ENCODE measurements around the gene CSTF2.
A peak's percentile ranks its signal among the peaks of the same experiment; 100 is the strongest.
"Not testable (repeated sequence)": the region's sequence is repeated elsewhere in the genome, so short reads cannot be mapped to it uniquely, and the experiment has no call there.

The CSTF2 gene

DNA sequence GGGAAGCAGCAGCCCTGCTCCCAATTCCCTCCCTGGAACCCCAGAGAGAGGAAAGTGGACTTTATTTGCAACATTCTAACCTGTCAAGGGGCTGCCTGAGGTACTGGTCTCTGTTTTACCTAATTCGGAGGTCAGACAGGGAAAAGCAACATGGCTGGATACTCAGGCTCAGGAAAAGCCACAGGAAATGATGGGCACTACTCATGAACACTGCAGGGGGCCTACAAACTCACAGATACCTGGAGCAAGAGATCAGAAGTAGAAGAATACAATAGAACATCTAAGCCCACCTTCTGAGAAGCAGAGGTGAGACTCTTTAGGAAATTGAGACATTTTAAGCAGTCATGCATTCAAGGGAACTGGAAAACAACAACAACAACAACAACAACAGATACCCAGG, 15.4 kb upstream of the CSTF2 start:
- H3K4me3 ChIP-seq (replicated peaks; ENCODE audit: low read depth, low read length) = no peak overlapping the region
- H3K36me3 ChIP-seq (ENCODE audit: control insufficient read depth, insufficient read depth, low read length) = no peaks in the 10 kb centered on the region
- DNase-seq (ENCODE audit: extremely low read depth, insufficient read length) = no peak
- H3K27me3 ChIP-seq (replicated peaks; ENCODE audit: control insufficient read depth, insufficient read depth, low read length) = no peaks in the 10 kb centered on the region
- no peak for TF ChIP-seq CTCF (IDR thresholded peaks at IDR 0.05; ENCODE audit: insufficient read depth, low read length, poor library complexity, severe bottlenecking)

DNA sequence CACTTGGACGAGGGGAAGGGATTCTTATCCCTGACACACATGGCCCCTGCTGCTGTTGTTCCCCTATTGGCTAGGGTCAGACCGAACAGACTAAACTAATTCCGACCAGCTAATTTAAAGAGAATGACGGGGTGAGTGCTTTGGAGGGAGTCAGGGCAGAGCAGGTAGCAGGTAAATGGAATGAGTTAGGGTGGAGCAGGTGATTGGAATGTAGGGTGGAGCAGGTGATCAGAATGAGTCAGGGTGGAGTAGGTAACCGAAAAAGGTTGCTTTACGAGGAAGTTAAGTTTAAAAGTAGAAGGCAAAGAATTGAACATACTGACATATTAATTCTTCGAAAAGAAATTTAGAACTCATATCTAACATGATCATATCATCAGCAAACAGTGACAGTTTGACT, 11.9 kb upstream of the CSTF2 start:
- not testable (repeated sequence) for DNase-seq (ENCODE audit: extremely low read depth, insufficient read length); H3K27me3 ChIP-seq (replicated peaks; ENCODE audit: control insufficient read depth, insufficient read depth, low read length); H3K4me3 ChIP-seq (replicated peaks; ENCODE audit: low read depth, low read length); H3K36me3 ChIP-seq (ENCODE audit: control insufficient read depth, insufficient read depth, low read length)

- Histone ChIP-seq H3K27me3 (replicated peaks; ENCODE audit: control insufficient read depth, insufficient read depth, low read length) (no peaks in the 10 kb centered on the region), H3K4me3 (replicated peaks; ENCODE audit: low read depth, low read length) (no peak overlapping the region), H3K36me3 (ENCODE audit: control insufficient read depth, insufficient read depth, low read length) (no peaks in the 10 kb centered on the region)
- TF ChIP-seq CTCF (IDR thresholded peaks at IDR 0.05; ENCODE audit: insufficient read depth, low read length, poor library complexity, severe bottlenecking) = no peak
- DNase-seq (ENCODE audit: extremely low read depth, insufficient read length) = no peak
These were observed 7.7 kb upstream of the CSTF2 start for GRCh38 chrX:100812216-100813158.

DNA sequence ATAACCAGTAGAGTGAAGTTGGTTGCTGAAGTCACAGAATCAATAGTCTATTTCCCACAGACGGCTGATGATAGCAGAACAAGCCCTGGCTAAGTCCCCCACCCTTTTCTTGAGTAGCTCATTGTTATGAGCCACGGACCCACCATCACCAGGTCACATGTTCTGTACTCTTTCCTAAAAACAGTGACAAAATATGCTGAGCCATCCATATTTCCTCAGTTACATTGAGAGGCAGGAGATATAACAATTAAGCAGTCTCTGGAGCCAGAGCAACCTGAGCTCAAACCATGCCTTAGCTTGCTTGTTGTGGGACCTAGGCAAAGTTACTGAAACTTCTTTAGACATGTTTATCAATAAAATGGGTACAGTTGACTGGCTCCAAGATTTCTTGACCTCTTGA, 2.9 kb upstream of the CSTF2 start:
- no peak for TF ChIP-seq CTCF (IDR thresholded peaks at IDR 0.05; ENCODE audit: insufficient read depth, low read length, poor library complexity, severe bottlenecking)
- Histone ChIP-seq H3K27me3 (replicated peaks; ENCODE audit: control insufficient read depth, insufficient read depth, low read length) (no peaks in the 10 kb centered on the region), H3K4me3 (replicated peaks; ENCODE audit: low read depth, low read length) (no peak overlapping the region), H3K36me3 (ENCODE audit: control insufficient read depth, insufficient read depth, low read length) (no peaks in the 10 kb centered on the region)
- DNase-seq (ENCODE audit: extremely low read depth, insufficient read length) = no peak

GRCh38 chrX:100819534-100819836, 706 bp upstream of the CSTF2 start:
- no peak for TF ChIP-seq CTCF (IDR thresholded peaks at IDR 0.05; ENCODE audit: insufficient read depth, low read length, poor library complexity, severe bottlenecking)
- Histone ChIP-seq H3K4me3 (replicated peaks; ENCODE audit: low read depth, low read length) (peak overlapping the region; percentile 86), H3K36me3 (ENCODE audit: control insufficient read depth, insufficient read depth, low read length) (no peaks in the 10 kb centered on the region; the same call in none of the 2 replicates), H3K27me3 (replicated peaks; ENCODE audit: control insufficient read depth, insufficient read depth, low read length) (no peaks in the 10 kb centered on the region)
- no peak for DNase-seq (ENCODE audit: extremely low read depth, insufficient read length)

DNA sequence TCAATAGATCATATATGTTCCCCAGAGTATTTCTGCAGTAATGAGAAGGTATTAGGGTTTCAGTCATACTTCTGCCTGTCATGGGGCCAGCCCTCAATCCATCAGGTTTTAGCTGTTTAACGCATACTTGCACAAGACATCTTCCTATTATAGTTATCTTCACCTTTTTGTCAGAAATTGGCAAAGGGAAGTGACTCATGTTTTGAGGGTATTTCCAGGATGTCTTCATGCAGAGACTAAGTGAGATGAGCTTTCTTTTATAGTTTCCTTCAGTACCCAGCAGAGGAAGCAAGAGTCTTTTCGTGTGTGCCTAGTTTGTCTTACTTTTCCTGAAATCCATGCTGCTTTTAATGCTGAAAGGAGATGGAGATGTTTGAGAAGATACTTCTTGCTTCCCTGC, 9.5 kb downstream of the CSTF2 start:
- Histone ChIP-seq H3K27me3 (replicated peaks; ENCODE audit: control insufficient read depth, insufficient read depth, low read length) (no peaks in the 10 kb centered on the region), H3K36me3 (ENCODE audit: control insufficient read depth, insufficient read depth, low read length) (no peaks in the 10 kb centered on the region; the same call in 1 of the 2 replicates), H3K4me3 (replicated peaks; ENCODE audit: low read depth, low read length) (peak overlapping the region; percentile 26)
- DNase-seq (ENCODE audit: extremely low read depth, insufficient read length) = peak; percentile 43
- no peak for TF ChIP-seq CTCF (IDR thresholded peaks at IDR 0.05; ENCODE audit: insufficient read depth, low read length, poor library complexity, severe bottlenecking)
